GM12865 (cell line): ENCODE results near the gene SLC35E1.
"Not testable (repeated sequence)": the region's sequence is repeated elsewhere in the genome, so short reads cannot be mapped to it uniquely, and the experiment has no call there.

Experiments
- DNase-seq: peaks from one replicate; pipeline ENCODE4 v3.0.0; 2010; ENCODE audit warnings: low read depth
- H3K4me3 ChIP-seq: 2 replicates; pipeline ENCODE4 v1.5.1; 2011; ENCODE audit warnings: mild to moderate bottlenecking, low read depth, low read length, control low read depth
- TF ChIP-seq, protein P1 (sequence below): IDR thresholded peaks from 2 replicates; pipeline ENCODE4 v1.5.1; 2011; ENCODE audit warnings: low read length, control low read depth, low read depth, inconsistent platforms; ENCODE audit not compliant: insufficient read depth; ENCODE audit errors: missing control alignments

Gene SLC35E1

DNA sequence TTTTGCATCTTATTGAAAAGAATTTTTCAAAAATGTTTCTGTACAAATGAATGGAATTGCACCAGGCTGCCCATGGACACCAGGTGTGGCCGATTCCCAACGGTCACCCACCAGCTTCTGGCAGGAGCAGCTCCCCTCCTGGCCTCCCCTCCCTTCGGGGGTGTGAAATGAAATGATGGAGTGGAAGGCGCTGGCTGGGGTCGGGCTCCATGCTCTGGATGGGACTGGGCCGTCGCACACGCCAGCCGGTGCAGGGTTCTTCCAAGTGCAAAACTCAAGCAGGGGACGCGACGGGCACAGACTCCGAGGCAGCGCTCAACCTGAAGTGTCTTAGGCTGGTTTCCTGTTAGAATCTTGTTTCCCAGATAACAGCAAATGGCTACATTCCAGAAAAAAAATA is 54.2 kb downstream of the SLC35E1 start:
- TF ChIP-seq, protein P1, sequence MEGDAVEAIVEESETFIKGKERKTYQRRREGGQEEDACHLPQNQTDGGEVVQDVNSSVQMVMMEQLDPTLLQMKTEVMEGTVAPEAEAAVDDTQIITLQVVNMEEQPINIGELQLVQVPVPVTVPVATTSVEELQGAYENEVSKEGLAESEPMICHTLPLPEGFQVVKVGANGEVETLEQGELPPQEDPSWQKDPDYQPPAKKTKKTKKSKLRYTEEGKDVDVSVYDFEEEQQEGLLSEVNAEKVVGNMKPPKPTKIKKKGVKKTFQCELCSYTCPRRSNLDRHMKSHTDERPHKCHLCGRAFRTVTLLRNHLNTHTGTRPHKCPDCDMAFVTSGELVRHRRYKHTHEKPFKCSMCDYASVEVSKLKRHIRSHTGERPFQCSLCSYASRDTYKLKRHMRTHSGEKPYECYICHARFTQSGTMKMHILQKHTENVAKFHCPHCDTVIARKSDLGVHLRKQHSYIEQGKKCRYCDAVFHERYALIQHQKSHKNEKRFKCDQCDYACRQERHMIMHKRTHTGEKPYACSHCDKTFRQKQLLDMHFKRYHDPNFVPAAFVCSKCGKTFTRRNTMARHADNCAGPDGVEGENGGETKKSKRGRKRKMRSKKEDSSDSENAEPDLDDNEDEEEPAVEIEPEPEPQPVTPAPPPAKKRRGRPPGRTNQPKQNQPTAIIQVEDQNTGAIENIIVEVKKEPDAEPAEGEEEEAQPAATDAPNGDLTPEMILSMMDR = no peak
- no peak overlapping the region for H3K4me3 ChIP-seq
- DNase-seq = no peak

DNA sequence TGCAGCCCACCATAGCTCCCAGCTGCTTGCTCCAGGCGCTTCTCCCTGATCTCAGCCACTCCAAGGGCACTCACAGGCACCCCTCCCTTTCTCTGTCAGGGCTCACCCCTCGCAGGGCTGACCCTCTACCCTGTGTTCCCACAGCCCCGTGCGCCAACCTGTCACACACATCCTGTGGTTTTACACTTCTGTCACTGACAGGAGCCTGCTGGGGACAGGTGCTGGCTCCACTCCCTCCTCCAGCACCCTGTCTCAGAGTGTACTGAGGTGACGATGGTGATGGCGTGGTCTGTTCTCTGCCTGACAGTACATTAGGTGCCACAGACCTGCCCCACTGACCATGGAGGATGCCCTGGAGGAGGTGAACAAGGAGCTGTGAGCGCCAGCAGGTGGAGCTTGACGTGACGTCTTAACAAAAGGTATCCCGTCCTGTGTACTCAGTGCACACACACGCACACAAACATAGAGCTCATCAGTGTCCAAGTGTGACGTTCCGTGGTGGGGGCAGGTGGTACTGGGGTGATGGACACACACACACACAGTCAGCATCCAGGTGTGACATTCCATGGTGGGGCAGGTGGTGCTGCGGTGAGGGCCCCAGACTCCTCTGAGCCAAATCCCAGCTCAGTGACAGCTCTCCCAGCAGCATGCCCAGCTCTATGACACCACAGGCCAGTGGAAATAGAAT is 55.1 kb downstream of the SLC35E1 start:
- DNase-seq = no peak
- no peak overlapping the region for H3K4me3 ChIP-seq
- TF ChIP-seq, protein P1 = no peak

DNA sequence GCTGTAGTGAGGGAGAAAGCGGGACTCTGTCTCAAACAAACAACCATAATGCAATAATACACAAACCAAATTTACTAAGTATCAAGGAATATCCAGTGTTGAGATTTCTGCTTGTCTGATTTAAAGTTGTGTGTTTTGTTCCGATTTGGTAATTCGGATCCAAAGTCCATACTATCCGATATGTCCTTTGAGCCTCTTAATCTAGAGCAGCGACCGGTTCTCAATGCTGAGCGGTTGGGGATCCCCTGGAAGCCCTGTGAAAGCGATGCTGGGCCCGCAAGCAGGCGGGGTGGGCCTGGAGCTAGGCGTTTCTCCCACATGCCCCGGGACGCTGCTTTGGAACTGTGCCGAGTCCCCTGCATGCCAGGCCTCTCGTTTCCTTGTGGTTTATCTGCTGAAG is 55.8 kb downstream of the SLC35E1 start:
- DNase-seq = no peak
- TF ChIP-seq, protein P1 = no peak
- no peak overlapping the region for H3K4me3 ChIP-seq

DNA sequence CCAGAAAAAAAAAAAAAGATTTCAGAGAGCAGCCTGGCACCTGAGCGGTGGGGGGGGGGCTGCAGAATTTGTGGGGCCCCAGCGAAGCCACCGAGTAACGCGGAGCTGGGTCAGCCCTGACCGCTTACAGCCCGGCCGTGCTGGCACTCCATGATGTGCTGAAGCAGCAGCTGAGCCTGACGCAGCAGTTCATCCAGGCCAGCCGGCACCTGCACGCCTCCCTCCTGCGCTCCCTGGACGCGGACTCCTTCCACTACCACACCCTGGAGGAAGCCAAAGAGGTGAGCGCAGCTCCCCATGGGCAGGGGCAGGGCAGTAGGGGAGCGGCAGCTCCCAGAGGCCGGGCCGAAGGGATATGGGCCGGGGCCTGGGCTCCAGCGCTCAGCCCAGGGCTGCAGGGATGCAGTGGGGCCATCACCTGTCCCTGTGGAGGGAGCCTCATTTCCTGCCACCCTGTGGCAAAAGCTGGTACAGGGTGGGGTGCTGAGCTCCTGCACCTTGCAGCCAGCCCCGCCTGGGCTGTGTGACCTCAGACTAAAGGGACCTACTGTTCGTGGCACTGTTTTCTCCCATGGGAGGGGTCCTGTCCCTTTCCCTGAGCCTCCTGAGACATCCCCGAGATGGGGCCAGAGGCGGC is 57.7 kb downstream of the SLC35E1 start:
- no peak for DNase-seq
- TF ChIP-seq, protein P1 = no peak
- H3K4me3 ChIP-seq = no peak overlapping the region

DNA sequence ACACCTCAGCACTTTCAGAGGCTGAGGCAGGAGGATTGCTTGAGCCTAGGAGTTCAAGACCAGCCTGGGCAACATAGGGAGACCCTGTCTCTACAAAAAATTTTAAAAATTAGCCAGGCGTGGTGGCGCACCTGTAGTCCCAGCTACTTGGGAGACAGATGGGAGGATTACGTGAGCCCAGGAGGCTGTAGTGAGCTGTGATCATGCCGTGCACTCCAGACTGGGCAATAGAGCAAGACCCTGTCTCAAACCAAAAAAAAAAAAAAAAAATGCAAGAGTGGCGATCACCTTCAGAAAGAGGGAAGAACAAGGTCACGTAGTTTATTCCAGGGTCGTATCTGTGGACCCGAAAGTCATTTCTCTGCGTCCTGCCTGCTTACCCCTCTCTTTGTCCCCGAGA is 59.6 kb downstream of the SLC35E1 start:
- H3K4me3 ChIP-seq, DNase-seq: not testable (repeated sequence)

DNA sequence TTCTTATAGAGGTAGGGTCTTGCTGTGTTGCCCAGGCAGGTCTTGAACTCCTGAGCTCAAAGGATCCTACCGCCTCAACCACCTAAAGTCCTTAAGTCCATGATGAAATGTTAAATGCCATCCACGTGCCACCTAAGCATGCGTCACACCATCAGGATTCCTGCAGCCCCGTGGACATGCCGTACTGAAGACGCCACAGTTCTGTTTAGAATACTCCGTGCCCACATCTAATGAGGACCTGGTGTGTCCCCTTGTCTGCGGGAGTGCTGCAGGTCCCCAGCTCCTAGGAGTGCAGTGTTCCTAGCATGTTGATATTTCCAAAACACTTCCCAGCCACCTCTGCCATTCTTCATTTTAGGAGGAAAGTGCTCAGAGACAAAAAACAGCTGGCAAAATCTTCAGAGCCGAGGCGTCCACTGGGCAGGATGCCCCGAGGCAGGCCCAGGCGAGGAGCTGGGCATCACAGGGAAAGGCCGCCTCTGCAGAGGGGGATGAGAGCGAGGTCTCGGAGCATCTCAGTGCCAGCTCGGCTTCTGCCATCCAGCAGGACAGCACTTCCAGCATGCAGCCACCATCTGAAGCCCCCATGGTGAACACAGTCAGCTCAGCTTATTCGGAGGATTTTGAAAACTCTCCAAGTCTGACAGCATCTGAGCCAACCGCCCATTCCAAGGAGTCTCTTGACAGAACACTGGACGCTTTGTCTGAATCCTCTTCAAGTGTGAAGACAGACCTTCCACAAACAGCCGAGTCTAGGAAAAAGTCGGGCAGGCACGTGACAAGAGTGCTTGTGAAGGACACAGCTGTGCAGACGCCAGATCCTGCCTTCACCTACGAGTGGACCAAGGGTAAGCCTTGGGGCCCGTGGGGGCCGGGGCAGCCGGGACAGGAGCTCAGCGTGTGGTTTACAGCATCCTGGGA is 62.8 kb downstream of the SLC35E1 start:
- no peak for DNase-seq
- H3K4me3 ChIP-seq = no peak overlapping the region
- TF ChIP-seq, protein P1 = no peak

DNA sequence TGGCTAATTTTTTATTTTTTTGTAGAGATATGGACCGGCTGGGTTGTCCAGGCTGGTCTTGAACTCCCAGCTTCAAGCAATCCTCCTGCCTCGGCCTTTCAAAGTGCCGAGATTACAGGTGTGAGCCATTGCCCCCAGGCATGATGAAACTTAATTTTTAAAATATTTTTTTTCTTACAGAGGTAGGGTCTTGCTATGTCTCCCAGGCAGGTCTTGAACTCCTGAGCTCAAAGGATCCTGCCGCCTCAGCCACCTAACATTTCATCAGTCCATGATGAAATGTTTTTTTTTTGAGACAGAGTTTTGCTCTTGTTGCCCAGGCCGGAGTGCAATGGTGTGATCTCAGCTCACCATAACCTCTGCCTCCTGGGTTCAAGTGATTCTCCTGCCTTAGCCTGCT is 63.7 kb downstream of the SLC35E1 start:
- DNase-seq = no peak
- H3K4me3 ChIP-seq = no peak overlapping the region
- TF ChIP-seq, protein P1 = no peak
